ENCODE measurements around the gene IGDCC3.

IGDCC3 gene

DNA sequence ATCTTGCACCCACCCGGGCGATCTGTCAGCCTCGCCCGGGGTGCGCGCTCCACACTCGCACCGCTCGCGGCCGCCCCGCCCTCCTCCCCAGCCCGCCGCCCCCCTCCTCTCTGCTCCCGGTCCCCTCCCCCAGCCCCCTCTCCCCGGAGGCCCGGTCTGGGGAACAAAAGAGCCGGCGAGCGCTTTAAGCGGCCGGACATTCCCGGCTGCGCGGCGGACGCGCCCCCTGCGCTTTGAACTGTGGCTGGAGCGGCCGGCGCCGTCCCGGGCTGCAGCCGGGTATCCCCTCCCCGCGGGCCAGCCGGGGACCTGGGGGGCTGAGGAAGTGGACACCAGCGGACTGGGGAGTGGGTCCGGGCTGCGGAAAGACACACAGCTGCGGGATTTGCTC, at the start of gene IGDCC3:
Gene IGDCC3, minus strand, starts transcription at position 27 of the 391 bp plus-strand sequence. CDS start 214 bp downstream, outside the sequence.
- no peak for DNase-seq

GRCh38 chr15:65426216-65426853, 48.5 kb upstream of the IGDCC3 start:
- peak; percentile 45 for DNase-seq

GRCh38 chr15:65424683-65425082, 46.9 kb upstream of the IGDCC3 start:
- peak; percentile 39 for DNase-seq

DNA sequence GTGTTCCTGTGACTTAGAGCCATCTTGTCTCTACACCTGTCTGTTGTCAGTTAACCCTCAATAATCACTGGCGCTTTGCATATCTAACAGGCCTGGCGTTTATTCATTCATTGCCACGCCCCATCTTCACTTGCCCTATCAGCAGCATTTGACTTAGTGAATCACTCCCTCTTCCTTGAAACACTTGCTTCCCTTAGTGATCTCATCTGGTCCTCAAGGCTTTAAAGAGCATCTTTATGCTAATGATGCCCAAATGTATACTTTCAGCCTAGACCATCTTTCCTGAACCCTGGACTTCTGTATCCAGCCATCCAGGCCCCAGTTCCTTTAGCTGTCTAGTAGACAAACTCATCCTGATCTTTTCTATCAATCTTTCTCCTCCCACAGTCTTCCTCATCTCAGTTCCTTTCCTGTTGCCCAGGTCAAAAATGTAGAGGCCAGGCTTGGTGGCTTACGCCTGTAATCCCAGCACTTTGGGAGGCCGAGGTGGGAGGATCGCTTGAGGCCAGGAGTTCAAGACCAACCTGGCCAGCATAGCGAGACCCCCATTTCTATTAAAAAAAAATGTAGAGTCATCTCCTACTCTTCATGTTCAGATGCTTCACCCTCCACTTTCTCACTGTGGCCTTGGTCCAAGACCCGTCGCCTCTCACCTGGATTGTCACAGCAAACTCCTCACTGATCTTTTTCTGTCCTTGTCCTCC, 46.3 kb upstream of the IGDCC3 start:
- peak; percentile 16 for DNase-seq

DNA sequence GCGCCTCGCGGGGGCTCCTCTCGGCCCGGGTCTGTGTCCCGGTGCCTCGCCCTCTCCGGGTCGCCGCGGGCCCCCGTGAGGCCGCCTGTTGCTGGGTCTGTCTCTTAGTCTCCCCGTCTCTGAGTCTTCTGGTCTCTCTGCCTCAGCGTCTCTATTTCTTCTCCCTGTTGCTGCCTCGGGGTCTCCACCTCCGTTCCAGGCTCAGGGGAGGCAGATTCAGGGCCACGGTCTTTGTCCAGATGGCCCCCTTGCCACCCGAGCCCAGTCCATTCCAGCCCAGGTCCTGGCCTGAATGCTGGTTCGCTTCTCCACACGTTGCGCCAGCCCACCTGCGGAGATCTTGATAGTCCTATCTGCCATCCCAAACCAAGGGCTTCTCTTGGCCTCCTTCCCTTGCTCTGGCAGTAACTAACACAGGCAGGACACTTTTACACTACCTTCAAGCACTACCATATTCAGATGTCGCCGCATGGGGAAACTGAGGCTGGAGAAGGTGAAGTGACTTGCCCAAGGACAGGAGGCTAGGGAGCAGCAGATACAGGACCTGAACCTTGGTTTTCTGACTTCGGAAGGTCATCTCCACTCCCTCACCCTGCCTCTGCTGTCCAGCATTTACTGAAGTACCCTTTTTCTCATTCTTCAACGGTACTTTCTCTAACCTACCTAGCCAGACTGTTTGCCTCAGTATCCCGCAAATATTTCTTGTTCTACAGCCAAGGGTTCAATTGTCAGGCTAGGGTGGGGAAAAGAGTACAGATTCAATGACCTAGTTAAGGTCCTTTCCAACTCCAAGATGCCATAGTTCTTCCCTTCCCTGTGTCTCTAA, 45.6 kb upstream of the IGDCC3 start:
- DNase-seq = peak; percentile 33

DNA sequence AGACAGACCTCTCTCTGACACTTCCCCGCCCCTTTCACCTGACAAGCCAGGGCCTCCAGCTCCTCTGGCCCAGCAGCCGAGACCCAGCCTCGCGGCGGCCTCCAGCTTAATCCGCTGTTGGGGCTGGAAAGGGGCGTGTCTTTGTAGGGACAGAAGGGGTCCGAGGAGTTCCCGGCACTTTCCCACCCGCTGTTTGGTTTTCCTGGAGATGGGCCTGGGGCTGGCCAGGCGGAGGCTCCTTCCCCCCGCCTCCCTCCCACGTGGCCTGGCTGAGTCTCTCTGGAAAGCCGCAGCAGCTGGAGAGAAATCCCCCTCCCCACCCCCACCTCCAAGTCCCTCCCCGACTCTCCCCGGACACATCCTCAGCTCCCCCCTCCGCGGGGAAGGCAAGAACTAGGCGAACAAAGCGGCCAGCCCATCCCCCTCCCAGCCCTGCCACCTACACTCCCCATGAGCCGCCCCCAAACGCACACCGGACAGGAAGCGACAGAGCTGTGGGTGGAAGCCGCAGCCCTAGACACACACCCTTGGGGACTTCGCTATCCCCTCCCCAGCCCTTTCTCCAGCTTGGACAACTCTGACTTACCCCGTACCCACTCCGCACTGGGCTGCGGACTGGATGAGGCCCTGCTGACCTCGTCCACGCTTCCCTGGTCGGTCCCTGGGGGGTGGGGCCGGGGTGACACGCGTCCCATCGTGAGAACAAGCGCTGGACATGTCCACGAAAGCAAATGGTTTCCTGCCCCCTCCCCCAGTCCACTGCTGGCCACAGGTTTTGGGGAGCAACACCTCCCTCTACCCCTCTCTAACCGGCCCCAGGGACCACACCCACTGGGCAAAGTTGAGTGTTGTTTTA, 43.8 kb upstream of the IGDCC3 start:
- DNase-seq = no peak

DNA sequence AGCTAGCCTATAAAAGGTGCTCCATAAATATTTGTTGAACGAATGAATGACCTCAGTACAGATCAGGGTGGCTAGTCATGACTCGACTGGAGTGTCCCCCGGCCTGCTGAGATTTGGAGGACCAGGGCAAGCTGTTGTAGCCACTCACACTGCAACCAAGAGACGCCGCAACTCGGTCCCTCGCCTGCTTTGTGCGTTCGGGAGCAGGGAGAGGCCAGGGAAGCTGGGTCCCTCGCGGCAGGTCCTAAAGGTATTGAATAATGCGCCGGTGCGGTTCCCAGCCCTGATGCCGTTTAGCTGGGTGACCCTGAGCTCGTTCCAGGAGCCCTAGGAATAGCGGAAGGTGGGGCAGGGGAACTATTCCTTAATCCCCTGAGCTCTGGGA, 43.2 kb upstream of the IGDCC3 start:
- no peak for DNase-seq

DNA sequence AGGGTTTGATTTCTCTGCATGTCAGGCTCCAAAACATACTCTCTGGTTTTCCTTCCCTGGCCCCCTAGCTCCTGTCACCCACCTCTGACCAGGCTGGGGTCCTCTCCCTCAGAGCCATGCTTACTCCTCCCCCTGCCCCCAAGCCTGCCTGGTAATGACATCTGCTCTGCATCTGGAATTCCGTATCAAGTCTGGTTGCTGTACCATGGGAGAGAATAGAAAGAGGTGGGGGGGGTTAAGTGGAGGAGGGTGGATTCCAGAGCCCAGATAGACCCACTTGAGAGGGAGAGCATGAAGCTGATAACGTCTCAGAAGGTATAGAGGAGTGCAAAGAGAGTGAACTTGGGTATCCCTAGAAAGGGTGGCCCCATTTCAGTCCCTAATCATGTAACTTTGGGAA, 40.8 kb upstream of the IGDCC3 start:
- no peak for DNase-seq

DNA sequence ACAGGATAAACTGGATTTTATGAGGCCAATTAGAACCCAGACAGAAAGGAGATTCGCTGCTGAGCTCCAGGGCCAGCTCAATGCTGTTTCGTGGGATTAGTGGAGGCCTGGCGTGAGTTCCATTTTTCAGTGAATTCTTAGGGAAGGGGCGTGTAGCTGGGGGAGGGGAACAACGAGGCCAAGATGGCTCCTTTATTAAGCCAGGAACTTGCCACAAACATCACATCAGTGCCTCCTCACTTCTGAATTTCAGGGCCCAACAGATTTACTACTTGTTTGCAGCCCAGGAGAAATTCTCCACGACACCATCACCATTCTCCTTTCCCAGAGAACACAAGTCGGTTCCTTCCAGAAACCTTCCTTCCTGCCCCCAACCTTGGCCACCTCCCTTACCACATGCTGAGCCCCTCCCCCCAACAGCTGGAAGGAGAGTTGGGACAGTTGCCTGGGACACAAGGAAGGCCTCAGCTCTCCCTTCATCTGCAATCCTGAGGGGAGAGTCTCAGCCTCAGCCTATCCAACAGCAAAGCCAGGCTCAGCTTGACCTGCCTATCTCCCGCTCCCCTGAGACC, 39.1 kb upstream of the IGDCC3 start:
- no peak for DNase-seq

DNA sequence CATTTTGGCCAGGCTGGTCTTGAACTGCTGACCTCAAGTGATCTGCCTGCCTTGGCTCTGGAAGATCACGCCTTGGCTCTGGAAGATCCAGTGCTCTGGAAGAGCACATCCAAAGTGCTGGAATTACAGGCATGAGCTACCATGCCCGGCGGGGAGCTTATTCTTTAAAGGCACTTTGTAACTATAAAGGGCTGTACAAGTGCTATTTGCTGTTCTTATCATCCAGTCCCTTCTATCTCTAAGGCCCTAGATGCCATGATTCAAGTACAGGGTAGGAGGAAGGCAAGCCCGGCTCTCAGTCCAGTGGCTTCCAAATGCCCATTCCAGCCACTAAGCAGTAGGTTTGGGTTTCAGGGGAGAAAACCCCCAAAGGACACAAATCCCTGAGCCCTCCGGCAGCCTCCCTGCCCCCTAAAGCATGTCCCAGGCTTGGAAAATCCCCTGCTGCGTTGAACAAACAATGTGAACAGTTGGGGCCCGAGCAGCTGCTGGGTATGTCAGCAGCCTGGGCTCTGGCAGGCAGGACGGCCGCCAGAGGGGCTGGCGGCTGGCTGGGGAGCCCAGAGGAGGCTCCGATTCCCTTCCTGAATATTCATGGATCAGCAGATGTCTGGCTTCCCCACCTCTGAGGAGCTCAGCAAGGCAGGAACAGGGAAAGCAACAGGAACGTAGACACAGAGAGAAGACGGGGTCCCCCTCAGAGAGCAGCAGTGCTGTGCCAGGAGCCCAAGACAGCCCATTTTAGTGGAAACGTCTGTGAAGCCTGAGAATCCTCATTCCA, 37.2 kb upstream of the IGDCC3 start:
- DNase-seq = no peak

DNA sequence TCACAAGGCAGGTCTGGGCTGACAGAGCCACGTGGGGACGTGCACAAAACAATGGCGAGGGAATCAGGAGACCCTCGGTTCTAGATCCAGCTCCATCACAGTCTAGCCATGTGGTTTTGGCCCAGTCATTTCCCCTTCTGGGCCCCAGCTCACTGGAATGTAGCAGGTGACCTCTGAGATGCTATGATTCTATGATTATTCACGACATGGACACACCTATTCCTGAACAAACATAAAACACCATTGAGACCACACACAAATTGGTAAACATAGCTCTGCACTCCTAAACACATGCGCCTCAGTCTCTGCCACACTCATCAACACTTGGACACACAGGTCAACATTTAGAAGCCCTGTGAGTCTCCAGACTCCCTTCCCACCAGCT, 36.0 kb upstream of the IGDCC3 start:
- DNase-seq = no peak

- no peak for DNase-seq
Measured at GRCh38 chr15:65413051-65413759, 35.4 kb upstream of the IGDCC3 start.

DNA sequence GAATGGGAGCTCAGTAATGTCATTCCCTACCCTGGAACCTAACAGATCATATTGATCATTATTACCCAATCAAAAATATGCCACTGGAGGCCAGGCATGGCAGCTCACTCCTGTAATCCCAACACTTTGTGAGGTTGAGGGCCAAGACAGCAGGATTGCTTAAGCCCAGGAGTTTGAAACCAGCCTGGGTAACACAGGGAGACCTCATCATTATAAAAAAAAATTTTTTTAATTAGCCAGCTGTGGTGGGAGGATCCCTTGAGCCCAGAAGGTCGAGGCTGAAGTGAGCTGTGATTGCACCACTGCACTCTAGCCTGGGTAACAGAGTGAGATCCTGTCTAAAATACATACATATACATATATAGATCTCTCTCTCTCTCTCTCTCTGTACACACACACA, 34.8 kb upstream of the IGDCC3 start:
- no peak for DNase-seq

GRCh38 chr15:65411465-65412071, 33.8 kb upstream of the IGDCC3 start:
- DNase-seq = no peak

DNA sequence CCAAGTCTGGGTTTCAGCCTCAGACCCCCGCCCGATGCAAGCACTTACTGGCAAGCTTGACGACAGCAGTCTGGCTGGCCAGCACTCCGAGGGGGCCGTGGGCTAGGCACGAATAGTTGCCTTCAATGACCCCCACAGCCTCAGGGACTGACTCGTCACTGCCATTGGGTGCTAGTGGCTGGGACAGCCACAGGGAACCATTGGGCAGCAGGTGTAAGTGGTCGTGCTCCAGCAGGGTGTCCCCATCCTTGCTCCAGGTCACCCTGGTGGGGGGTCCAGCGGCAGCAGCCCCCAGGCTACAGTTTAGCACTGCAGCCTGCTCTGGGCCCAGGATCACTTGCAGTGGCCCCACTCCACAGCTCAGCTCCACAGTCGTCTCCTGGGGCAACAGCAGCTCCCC, 33.2 kb upstream of the IGDCC3 start:
- DNase-seq = no peak

- DNase-seq = no peak
Measured at GRCh38 chr15:65410036-65410435, 32.2 kb upstream of the IGDCC3 start.

GRCh38 chr15:65409036-65409631, 31.3 kb upstream of the IGDCC3 start:
- no peak for DNase-seq

DNA sequence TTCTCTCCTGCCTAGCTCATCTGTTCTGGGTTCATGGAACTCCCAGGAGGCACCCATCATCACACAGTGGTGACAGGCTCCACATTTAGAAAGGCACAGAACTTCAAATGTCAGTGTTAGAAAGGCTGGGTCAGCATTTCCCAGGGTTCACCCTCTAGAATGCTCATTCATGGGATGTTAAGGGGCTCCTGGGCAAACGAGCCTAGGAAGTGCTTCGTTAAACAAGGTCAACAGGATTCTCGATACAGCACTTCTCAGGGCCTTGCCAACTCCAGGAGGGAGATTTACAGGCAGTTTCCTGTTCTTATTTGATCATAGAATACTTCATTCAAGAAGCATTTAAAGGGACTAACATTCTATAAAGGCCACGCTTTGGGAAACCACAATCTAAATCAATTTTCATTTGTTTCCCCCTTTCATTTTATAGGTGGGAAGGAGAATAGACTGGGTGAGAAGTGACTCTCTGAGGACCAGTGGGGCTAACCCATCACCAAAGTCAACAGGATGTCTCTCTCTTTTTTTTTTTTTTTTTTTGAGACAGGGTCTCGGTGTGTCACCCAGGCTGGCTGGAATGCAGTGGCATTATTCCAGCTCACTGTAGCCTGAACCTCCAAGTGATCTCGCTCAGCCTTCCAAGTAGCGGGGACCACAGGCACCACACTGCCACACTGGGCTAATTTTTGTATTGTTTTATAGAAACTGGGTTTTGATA, 30.7 kb upstream of the IGDCC3 start:
- DNase-seq = no peak

GRCh38 chr15:65406424-65407000, 28.7 kb upstream of the IGDCC3 start:
- no peak for DNase-seq
